GM12875 (cell line): ENCODE measurements around the gene MYH9.

Experiments
- H3K4me3 ChIP-seq: one replicate; pipeline ENCODE4 v1.5.1; 2011; ENCODE audit warnings: low read depth, low read length, control low read depth
- CTCF ChIP-seq: IDR thresholded peaks from 2 replicates; pipeline ENCODE4 v1.5.1; 2011; ENCODE audit warnings: low read depth, mild to moderate bottlenecking, control low read depth, inconsistent platforms, low read length, moderate library complexity, borderline replicate concordance; ENCODE audit not compliant: insufficient read depth

Gene MYH9

GRCh38 chr22:36339171-36340065 lies 48.3 kb downstream of the MYH9 start:
- H3K4me3 ChIP-seq: no peak overlapping the region

GRCh38 chr22:36337365-36338130 lies 50.2 kb downstream of the MYH9 start:
- no peak overlapping the region for H3K4me3 ChIP-seq
- no peak for TF ChIP-seq CTCF

More at GRCh38 chr22:36339171-36340065, 48.3 kb downstream of the MYH9 start:
- TF ChIP-seq CTCF: no peak

GRCh38 chr22:36336246-36337182 lies 51.3 kb downstream of the MYH9 start:
- TF ChIP-seq CTCF: no peak
- no peak overlapping the region for H3K4me3 ChIP-seq

- no peak for TF ChIP-seq CTCF
- H3K4me3 ChIP-seq: no peak overlapping the region
Measured at GRCh38 chr22:36335621-36336020, 52.1 kb downstream of the MYH9 start.

GRCh38 chr22:36334821-36335603 lies 52.8 kb downstream of the MYH9 start:
- no peak for TF ChIP-seq CTCF
- no peak overlapping the region for H3K4me3 ChIP-seq
